Stomach (tissue), 4 donors: ENCODE measurements around the gene MYO10.

ENCODE experiments used
- CTCF ChIP-seq, 7 experiments: fragments of 450-650 bp in 4 of 7; fragments of 200-600 bp in 3 of 7; sonication (generic) in 3 of 7; IDR thresholded peaks; one replicate each; pipeline ENCODE4 v1.5.1; 2016 to 2019; ENCODE audit warnings: antibody characterized with exemption in 7 of 7, control low read depth in 2 of 7, mild to moderate bottlenecking in 1 of 7
- EP300 ChIP-seq: sonication (generic); formaldehyde crosslinking; IDR thresholded peaks from one replicate; pipeline ENCODE4 v1.6.1; 2017; ENCODE audit warnings: antibody characterized with exemption
- POLR2A ChIP-seq, 4 donors: fragments of 450-650 bp; IDR thresholded peaks; one replicate each; pipeline ENCODE4 v1.6.1; 2016; ENCODE audit warnings: antibody characterized with exemption in 4 of 4, control low read depth in 2 of 4, mild to moderate bottlenecking in 1 of 4, moderate library complexity in 1 of 4
- POLR2AphosphoS5 ChIP-seq, 3 donors: sonication (generic); formaldehyde crosslinking; IDR thresholded peaks; one replicate each; pipeline ENCODE4 v1.6.1; 2016; ENCODE audit warnings: antibody characterized with exemption in 3 of 3

- TF ChIP-seq CTCF (IDR thresholded peaks at IDR 0.05) (no peak), POLR2A (IDR thresholded peaks at IDR 0.05) (no peak), EP300 (no peak), POLR2AphosphoS5 (IDR thresholded peaks at IDR 0.05) (no peak)
These were observed 233.1 kb downstream of the MYO10 start for GRCh38 chr5:16702964-16703363.
